Osteoblast (primary cell): ENCODE results near the gene MCTP2. TPM values are rescaled to one million over a fixed set of nuclear protein-coding genes. Genes with fewer than 3 reads are reported as not detected.

Experiments
- DNase-seq: peaks from one replicate; pipeline ENCODE4 v3.0.0; 2011; ENCODE audit warnings: low spot score, mixed read lengths; ENCODE audit not compliant: insufficient read length; ENCODE audit errors: missing footprints
- H2AFZ ChIP-seq: 2 replicates; pipeline ENCODE4 v1.6.0; 2011; ENCODE audit warnings: mild to moderate bottlenecking, low read length
- H3K27ac ChIP-seq: 2 replicates; pipeline ENCODE4 v1.5.1; 2011; ENCODE audit warnings: mild to moderate bottlenecking, low read depth, low read length, moderate library complexity
- H3K27me3 ChIP-seq: 2 replicates; pipeline ENCODE4 v1.6.0; 2012; ENCODE audit warnings: mild to moderate bottlenecking, control low read depth, inconsistent platforms, low read length, moderate library complexity; ENCODE audit not compliant: insufficient read depth
- H3K36me3 ChIP-seq: 2 replicates; pipeline ENCODE4 v1.5.1; 2011; ENCODE audit warnings: mild to moderate bottlenecking, low read length, control low read depth, moderate library complexity; ENCODE audit not compliant: insufficient read depth
- H3K4me1 ChIP-seq: 2 replicates; pipeline ENCODE4 v1.5.1; 2011; ENCODE audit warnings: mild to moderate bottlenecking, low read length, control low read depth, moderate library complexity; ENCODE audit not compliant: insufficient read depth
- H3K4me2 ChIP-seq: 2 replicates; pipeline ENCODE4 v1.6.0; 2011; ENCODE audit warnings: mild to moderate bottlenecking, low read length; ENCODE audit not compliant: insufficient read depth
- H3K4me3 ChIP-seq: fragments of 200-600 bp; sonication (generic); 3 replicates; pipeline ENCODE4 v1.5.1; 2012; ENCODE audit warnings: mild to moderate bottlenecking, low read length, inconsistent platforms; ENCODE audit not compliant: insufficient read depth
- H3K79me2 ChIP-seq: 2 replicates; pipeline ENCODE4 v1.6.0; 2012; ENCODE audit warnings: mild to moderate bottlenecking, low read length, control low read depth, inconsistent platforms; ENCODE audit not compliant: insufficient read depth
- H3K9me3 ChIP-seq: 2 replicates; pipeline ENCODE4 v1.5.1; 2011; ENCODE audit warnings: low read depth, low read length, control low read depth
- H4K20me1 ChIP-seq: 2 replicates; pipeline ENCODE4 v1.6.0; 2012; ENCODE audit warnings: mild to moderate bottlenecking, low read length, control low read depth; ENCODE audit not compliant: insufficient read depth
- CTCF ChIP-seq: IDR thresholded peaks from 2 replicates; pipeline ENCODE4 v1.5.1; 2011; ENCODE audit warnings: mild to moderate bottlenecking, low read depth, low read length, moderate library complexity; ENCODE audit errors: extremely low read depth
- total RNA-seq: library from RNA; depleted of rRNA; stranded (reverse); fragments of >200 nt; gene quantifications from 2 replicates; pipeline ENCODE4 v1.2.3, GENCODE V29; 2012

MCTP2 gene
- total RNA-seq, 1 donor = 16.3 TPM

- Histone ChIP-seq H2AFZ (no peak overlapping the region), H3K4me2 (no peak overlapping the region), H4K20me1 (no peaks in the 10 kb centered on the region), H3K4me3 (no peak overlapping the region), H3K27me3 (no peaks in the 10 kb centered on the region), H3K79me2 (no peaks in the 10 kb centered on the region), H3K4me1 (no peaks in the 10 kb centered on the region), H3K9me3 (no peaks in the 10 kb centered on the region), H3K27ac (no peak overlapping the region), H3K36me3 (no peaks in the 10 kb centered on the region)
- DNase-seq = no peak
- TF ChIP-seq CTCF = no peak
Observed at GRCh38 chr15:94383706-94384105, 152.3 kb downstream of the MCTP2 start.

- H3K4me1 ChIP-seq = no peaks in the 10 kb centered on the region
- DNase-seq = no peak
- no peak overlapping the region for H3K4me2 ChIP-seq
- H3K36me3 ChIP-seq = no peaks in the 10 kb centered on the region
- no peak for TF ChIP-seq CTCF
- H3K27me3 ChIP-seq = no peaks in the 10 kb centered on the region
- no peak overlapping the region for H3K27ac ChIP-seq
- H3K4me3 ChIP-seq = no peak overlapping the region
- no peaks in the 10 kb centered on the region for H3K9me3 ChIP-seq
- H2AFZ ChIP-seq = no peak overlapping the region
- H3K79me2 ChIP-seq = no peaks in the 10 kb centered on the region
- no peaks in the 10 kb centered on the region for H4K20me1 ChIP-seq
Observed at GRCh38 chr15:94385441-94385840, 154.1 kb downstream of the MCTP2 start.

- Histone ChIP-seq H3K4me2 (no peak overlapping the region), H3K36me3 (no peaks in the 10 kb centered on the region), H3K4me3 (no peak overlapping the region), H3K27me3 (no peaks in the 10 kb centered on the region), H3K9me3 (no peaks in the 10 kb centered on the region), H3K4me1 (no peaks in the 10 kb centered on the region), H4K20me1 (no peaks in the 10 kb centered on the region), H3K27ac (no peak overlapping the region), H2AFZ (no peak overlapping the region), H3K79me2 (no peaks in the 10 kb centered on the region)
- no peak for DNase-seq
- no peak for TF ChIP-seq CTCF
Observed at GRCh38 chr15:94386351-94386750, 155.0 kb downstream of the MCTP2 start.

- TF ChIP-seq CTCF = no peak
- H3K4me1 ChIP-seq = no peaks in the 10 kb centered on the region
- no peak overlapping the region for H3K4me3 ChIP-seq
- H3K27me3 ChIP-seq = no peaks in the 10 kb centered on the region
- no peaks in the 10 kb centered on the region for H3K36me3 ChIP-seq
- H3K79me2 ChIP-seq = no peaks in the 10 kb centered on the region
- H3K4me2 ChIP-seq = no peak overlapping the region
- no peak for DNase-seq
- H4K20me1 ChIP-seq = no peaks in the 10 kb centered on the region
- H3K9me3 ChIP-seq = no peaks in the 10 kb centered on the region
- H3K27ac ChIP-seq = no peak overlapping the region
- no peak overlapping the region for H2AFZ ChIP-seq
Observed at GRCh38 chr15:94387442-94387841, 156.1 kb downstream of the MCTP2 start.
